ENCODE measurements around the gene SMIM29.
A peak's percentile ranks its signal among the peaks of the same experiment; 100 is the strongest.

SMIM29 gene

DNA sequence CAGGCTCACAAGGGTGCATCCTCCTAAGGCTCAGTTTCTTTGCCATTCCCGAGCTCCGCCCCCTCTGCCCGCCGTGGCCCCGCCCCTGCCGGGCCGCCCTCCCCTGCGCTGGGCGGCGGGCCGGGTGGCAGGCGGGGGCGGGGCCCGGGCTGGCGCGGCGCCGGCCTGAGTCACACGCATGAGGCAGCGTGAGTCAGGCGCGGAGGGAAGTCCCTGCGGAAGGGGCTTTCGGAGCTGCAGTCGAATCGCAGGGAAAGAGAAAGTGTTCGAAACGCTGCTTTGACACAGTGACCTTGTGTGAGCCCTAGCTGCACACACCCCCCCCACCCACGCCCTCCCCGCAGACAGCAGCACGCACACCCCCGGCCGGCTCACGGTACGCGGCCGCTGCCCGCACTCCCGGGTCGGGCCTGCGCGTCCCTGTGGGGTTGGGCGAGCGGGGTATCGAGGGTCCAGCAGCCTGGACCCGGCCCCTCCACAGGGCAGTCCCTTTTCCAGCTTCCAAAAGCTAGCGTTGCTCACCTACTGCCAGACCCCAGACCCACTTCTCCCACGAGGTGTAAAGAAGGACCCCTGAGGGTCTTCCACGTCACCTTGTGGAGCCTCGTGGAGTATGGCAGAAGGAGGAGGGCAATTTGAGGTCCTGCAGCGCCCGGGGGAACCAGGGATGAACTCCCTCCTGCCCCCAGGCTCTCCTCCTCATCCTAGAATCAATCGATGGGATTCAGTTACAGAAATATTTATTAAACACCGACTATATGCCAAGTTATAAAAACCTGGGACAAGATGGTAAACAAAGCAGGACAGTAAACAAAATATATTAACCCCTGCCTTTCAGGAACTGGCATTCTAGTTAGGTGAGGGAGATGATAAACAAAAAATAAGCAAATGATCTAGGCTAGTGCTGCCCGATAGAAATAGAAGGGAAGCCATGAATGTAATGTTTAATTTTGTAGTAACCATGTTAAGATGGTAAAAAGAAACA is 24.6 kb downstream of the SMIM29 start:
- DNase-seq: peak; percentile 73

- no peak for DNase-seq
These were observed 25.3 kb downstream of the SMIM29 start for GRCh38 chr6:34223381-34223955.

GRCh38 chr6:34218691-34219090 is 30.1 kb downstream of the SMIM29 start:
- no peak for DNase-seq

DNA sequence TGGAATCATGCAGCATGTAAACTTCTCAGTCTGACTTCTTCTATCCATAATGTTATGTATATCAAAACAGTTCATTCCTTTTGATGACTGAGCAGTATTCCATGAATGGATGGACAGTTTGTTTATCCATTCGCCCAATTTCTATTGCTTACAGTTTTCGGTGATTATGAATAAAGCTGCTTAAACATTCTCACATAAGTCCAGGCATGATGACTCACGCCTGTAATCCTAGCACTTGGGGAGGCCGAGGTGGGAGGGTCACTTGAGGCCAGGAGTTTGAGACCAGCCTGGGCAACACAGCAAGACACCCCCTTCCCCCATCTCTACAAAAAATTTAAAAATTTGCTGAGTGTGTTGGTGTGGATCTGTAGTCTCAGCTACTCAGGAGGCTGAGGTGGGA is 35.0 kb downstream of the SMIM29 start:
- no peak for DNase-seq

GRCh38 chr6:34207695-34208443 is 40.9 kb downstream of the SMIM29 start:
- DNase-seq: no peak

GRCh38 chr6:34206726-34207125 is 42.1 kb downstream of the SMIM29 start:
- no peak for DNase-seq

- no peak for DNase-seq
These were observed 42.9 kb downstream of the SMIM29 start for GRCh38 chr6:34205916-34206315.

GRCh38 chr6:34205466-34205865 is 43.3 kb downstream of the SMIM29 start:
- DNase-seq: no peak

GRCh38 chr6:34204693-34205092 is 44.1 kb downstream of the SMIM29 start:
- no peak for DNase-seq

DNA sequence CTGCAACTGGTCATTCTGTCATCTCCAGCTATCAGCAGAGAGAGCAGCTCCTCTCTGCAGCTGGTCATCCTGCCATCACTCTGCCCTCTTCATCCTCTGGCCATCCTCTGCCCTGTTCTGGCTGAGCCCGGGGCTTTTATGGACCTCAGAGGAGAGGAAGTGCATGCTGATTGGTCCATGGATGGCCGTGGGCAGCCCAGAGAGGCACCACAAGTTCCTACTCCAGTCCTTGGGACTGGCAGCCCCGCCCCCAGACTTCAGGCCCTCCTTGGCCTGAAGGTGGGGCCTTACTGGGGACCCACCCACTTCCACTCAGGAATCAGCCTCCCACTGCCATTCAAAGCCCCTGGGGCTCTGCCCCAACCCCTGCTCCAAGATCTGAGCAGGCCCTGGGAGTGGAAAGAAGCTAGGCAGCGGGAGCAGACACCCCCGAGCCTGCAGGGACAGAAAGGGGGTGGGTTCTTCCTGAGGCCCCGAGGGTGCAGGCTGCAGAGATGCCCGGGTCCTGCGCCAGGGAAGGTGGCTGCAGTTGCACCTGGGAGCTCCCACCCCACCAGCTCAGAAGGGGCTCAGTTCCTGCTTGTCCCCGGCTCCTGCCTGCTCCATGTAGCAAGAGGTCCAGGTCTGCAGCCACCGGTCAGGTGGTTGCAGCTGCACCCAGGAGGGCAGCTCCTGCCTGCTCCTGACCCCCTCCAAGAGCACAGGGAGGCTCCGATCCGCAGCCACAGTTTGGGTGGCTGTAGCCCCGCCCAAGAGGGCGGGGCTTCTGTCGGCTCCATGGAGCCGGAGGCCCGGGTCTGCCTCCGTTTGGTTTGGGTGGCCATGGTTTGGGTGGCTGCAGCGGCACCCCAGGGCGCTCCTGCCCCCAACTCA is 46.2 kb downstream of the SMIM29 start:
- DNase-seq: no peak

- DNase-seq: no peak
These were observed 47.2 kb downstream of the SMIM29 start for GRCh38 chr6:34201455-34202107.

DNA sequence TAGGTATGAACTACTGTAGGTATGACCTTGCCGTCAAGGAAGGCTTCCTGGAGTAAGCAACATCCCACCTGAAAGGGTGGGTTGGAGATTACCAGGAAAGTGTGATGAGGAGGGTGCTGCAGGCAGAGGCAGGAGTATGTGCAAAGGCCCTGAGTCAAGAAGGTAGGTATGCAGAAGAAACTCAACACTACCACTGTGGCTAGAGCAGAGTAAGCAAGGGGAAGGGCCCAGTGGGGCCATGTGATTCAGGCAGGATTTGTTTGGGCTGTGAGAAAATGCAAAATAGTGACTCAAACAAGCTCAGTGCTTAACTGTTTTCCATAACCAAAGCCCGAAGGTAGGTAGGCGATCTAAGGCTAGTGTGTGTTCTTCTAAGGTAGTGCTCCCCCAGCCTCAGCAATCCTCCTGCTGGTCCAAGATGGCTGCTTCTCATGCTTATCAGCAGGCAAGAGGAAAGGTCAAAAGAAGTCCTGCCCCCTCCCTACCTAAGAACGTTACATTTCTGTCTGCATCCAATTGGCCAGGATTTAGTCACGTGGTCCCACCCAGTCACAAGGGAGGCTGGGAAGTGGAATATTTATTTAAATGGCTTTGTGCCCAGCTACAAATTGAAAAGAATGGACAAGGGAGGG is 48.4 kb downstream of the SMIM29 start:
- DNase-seq: no peak

GRCh38 chr6:34196833-34197195 is 52.0 kb downstream of the SMIM29 start:
- DNase-seq: no peak

Data from KG1 (cell line).